NCI-H748 (cell line): ENCODE data around the gene GAS1.

Experiments
- DNase-seq: peaks from one replicate; lab custom pipeline; 2025; ENCODE audit not compliant: unreplicated experiment; lab: John Stamatoyannopoulos, UW

Gene GAS1

GRCh38 chr9:86926145-86926544 is 21.2 kb downstream of the GAS1 start:
- no peak for DNase-seq

GRCh38 chr9:86925686-86926085 is 21.6 kb downstream of the GAS1 start:
- DNase-seq = no peak

- no peak for DNase-seq
Measured at GRCh38 chr9:86924206-86924605, 23.1 kb downstream of the GAS1 start.

GRCh38 chr9:86921151-86921923 is 26.0 kb downstream of the GAS1 start:
- no peak for DNase-seq

GRCh38 chr9:86918556-86918955 is 28.8 kb downstream of the GAS1 start:
- no peak for DNase-seq

GRCh38 chr9:86912210-86912609 is 35.1 kb downstream of the GAS1 start:
- no peak for DNase-seq

GRCh38 chr9:86909388-86909787 is 37.9 kb downstream of the GAS1 start:
- DNase-seq = no peak

- no peak for DNase-seq
Measured at GRCh38 chr9:86908261-86908660, 39.0 kb downstream of the GAS1 start.

- no peak for DNase-seq
Measured at GRCh38 chr9:86907346-86907745, 40.0 kb downstream of the GAS1 start.

- DNase-seq = no peak
Measured at GRCh38 chr9:86903734-86904085, 43.6 kb downstream of the GAS1 start.

GRCh38 chr9:86902991-86903733 is 44.1 kb downstream of the GAS1 start:
- no peak for DNase-seq

- no peak for DNase-seq
Measured at GRCh38 chr9:86902586-86902985, 44.7 kb downstream of the GAS1 start.

- no peak for DNase-seq
Measured at GRCh38 chr9:86902176-86902575, 45.1 kb downstream of the GAS1 start.

GRCh38 chr9:86901511-86901910 is 45.8 kb downstream of the GAS1 start:
- DNase-seq = no peak
